Activated CD4-positive, CD25-positive, alpha-beta regulatory T cell treated with anti-CD3 and anti-CD28 coated beads, Interleukin-2, amount 50 U/mL, for 72 hours (primary cell): ENCODE results near the gene UNC119B.

ENCODE experiments used
- DNase-seq: peaks from one replicate; pipeline ENCODE4 v3.0.0; 2021

Gene UNC119B

GRCh38 chr12:120688527-120689071 lies 21.7 kb upstream of the UNC119B start:
- no peak for DNase-seq

- DNase-seq, result no peak
Observed at GRCh38 chr12:120689397-120690082, 20.7 kb upstream of the UNC119B start.

GRCh38 chr12:120690083-120690450 lies 20.2 kb upstream of the UNC119B start:
- no peak for DNase-seq

- DNase-seq, result no peak
Observed at GRCh38 chr12:120690978-120691377, 19.3 kb upstream of the UNC119B start.

- DNase-seq, result no peak
Observed at GRCh38 chr12:120692524-120693033, 17.7 kb upstream of the UNC119B start.

- no peak for DNase-seq
Observed at GRCh38 chr12:120693848-120694247, 16.4 kb upstream of the UNC119B start.

- no peak for DNase-seq
Observed at GRCh38 chr12:120696626-120697025, 13.6 kb upstream of the UNC119B start.

- no peak for DNase-seq
Observed at GRCh38 chr12:120697344-120697743, 12.9 kb upstream of the UNC119B start.

- DNase-seq, result no peak
Observed at GRCh38 chr12:120698665-120699064, 11.6 kb upstream of the UNC119B start.

GRCh38 chr12:120699553-120699952 lies 10.7 kb upstream of the UNC119B start:
- DNase-seq, result no peak

- no peak for DNase-seq
Observed at GRCh38 chr12:120700886-120701285, 9.4 kb upstream of the UNC119B start.

- no peak for DNase-seq
Observed at GRCh38 chr12:120702637-120703036, 7.6 kb upstream of the UNC119B start.

GRCh38 chr12:120703311-120703942 lies 6.8 kb upstream of the UNC119B start:
- no peak for DNase-seq

- no peak for DNase-seq
Observed at GRCh38 chr12:120705618-120706017, 4.6 kb upstream of the UNC119B start.

- no peak for DNase-seq
Observed at GRCh38 chr12:120706029-120706428, 4.2 kb upstream of the UNC119B start.

- no peak for DNase-seq
Observed at GRCh38 chr12:120708651-120709050, 1.6 kb upstream of the UNC119B start.

- peak; percentile 49 for DNase-seq
Observed at GRCh38 chr12:120710805-120711296, 593 bp downstream of the UNC119B start.

- DNase-seq, result no peak
Observed at GRCh38 chr12:120711411-120711810, 1.2 kb downstream of the UNC119B start.

- no peak for DNase-seq
Observed at GRCh38 chr12:120712610-120713009, 2.4 kb downstream of the UNC119B start.

GRCh38 chr12:120713861-120714482 lies 3.7 kb downstream of the UNC119B start:
- DNase-seq, result peak; percentile 66

- DNase-seq, result no peak
Observed at GRCh38 chr12:120718055-120718454, 7.8 kb downstream of the UNC119B start.

GRCh38 chr12:120719072-120719471 lies 8.8 kb downstream of the UNC119B start:
- DNase-seq, result no peak

- no peak for DNase-seq
Observed at GRCh38 chr12:120719496-120720233, 9.4 kb downstream of the UNC119B start.
